Fibroblast of peridontal ligament (primary cell): ENCODE data around the gene WFDC1.

Source experiments
- DNase-seq: peaks from one replicate; pipeline ENCODE4 v3.0.0-alpha.2; 2010; ENCODE audit errors: extremely low read depth

The WFDC1 gene, protein sequence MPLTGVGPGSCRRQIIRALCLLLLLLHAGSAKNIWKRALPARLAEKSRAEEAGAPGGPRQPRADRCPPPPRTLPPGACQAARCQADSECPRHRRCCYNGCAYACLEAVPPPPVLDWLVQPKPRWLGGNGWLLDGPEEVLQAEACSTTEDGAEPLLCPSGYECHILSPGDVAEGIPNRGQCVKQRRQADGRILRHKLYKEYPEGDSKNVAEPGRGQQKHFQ

DNA sequence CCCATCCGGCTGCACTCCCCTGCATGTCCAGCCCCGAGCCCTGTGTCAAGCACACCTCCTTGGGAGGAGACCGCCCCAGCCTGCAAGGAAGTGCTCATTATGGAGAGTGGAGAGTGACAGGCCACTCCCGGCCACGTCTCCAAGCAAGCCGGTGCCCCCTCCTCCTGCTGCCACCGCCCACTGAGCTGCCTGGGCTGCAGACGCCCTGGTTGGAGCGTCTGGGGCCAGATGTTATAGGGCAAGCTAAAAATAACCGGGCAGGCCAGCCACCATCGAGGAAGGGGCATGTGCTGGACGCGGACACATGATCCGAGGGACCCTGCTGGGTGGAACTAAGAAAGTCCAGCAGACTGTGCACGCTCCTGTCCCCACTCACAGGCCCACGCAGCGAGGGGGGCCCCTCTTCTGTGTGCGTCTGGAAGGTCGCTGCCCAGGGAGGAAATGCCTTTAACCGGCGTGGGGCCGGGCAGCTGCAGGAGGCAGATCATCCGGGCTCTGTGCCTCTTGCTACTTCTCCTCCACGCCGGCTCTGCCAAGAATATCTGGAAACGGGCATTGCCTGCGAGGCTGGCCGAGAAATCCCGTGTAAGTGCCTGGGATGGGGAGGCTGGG lies at the start of gene WFDC1:
TSS of gene WFDC1 (plus strand) at position 348 of the 612 bp plus-strand sequence. CDS start at position 442, 94 bp downstream.
- DNase-seq, result peak; percentile 25

DNA sequence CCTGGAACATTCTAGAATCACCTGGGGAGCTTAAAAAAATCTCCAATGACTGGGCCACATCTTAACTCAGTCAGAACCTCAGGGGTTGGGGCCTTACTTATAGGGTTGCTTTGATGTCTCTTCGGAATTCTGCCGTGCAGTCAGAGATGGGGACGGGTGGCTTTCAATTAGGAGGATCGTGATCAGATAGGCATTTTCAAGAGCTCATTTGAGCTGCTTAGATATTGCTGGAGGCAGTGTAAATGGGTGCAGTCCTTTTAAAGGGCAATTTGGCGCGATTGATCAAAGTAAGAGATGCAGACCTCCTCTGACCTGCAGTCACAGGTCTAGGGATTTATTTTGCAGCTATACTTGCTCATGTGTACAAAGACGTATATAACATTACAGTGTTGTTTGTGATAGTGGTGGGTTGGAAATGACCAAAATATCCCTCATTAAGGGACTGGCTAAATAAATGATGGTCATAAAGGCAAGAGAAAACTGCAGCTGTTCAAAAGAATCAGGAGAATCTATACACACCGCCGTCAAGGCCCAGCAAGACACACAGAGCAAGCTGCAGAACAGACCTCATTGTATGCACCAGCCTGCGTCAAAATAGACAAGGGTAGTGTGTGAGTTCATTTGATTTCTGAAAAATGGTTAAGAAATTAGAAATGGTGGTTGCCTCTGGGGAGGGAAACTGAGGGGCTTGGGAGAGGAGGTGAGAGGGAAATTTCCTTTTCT lies 48.6 kb upstream of the WFDC1 start:
- DNase-seq, result no peak

DNA sequence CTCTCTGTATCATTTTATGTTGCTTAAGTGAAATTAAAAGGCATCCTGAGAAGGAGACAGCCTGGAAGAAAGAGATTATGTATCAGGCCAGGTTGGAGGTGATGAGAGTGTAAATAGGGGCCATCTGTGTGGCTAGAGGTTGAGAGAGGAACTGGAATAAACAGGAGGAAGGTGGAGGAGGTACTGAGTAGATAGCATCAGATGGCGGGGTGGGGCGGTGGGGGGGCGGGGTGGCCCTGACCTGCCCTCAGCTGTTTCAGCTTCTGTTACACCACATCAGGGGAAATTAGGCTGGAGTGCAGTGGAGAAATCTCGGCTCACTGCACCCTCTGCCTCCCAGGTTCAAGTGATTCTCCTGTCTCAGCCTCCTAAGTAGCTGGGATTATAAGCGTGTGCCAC lies 48.0 kb upstream of the WFDC1 start:
- no peak for DNase-seq

DNA sequence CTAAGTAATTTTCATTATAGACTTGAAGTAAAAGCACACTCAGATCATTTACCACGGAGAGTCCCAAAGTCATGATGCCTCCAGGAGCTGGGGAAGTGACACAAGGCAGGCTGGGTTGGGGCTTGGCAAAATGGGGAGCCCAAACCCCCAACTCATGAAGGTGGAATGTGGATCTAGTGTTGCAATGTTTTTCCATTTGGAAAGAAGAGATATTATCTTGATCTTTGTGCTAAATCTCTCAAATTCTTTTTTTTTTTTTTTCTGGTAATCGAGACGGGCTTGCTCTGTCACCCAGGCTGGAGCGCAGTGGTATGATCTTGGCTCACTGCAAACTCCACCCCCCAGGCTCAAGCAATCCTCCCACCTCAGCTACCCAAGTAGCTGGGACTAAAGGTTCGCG lies 47.3 kb upstream of the WFDC1 start:
- DNase-seq, result no peak

DNA sequence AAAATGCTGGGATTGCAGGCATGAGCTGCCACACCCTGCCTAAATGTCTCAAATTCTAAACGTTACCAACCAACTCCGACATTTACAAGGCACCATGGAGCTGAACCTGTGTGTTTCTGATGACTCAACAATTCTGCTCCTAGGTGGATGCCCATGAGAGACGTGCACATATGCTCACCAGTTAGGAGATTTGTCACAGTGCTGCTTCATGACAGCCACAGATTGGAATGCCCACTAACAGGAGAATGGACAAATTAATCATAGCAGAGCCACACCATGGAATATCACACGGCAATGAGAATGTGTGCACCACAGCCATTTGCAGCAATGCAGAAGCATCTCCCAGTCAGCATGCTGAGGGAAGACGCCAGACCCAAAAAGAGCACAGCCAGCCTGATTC lies 46.8 kb upstream of the WFDC1 start:
- no peak for DNase-seq

DNA sequence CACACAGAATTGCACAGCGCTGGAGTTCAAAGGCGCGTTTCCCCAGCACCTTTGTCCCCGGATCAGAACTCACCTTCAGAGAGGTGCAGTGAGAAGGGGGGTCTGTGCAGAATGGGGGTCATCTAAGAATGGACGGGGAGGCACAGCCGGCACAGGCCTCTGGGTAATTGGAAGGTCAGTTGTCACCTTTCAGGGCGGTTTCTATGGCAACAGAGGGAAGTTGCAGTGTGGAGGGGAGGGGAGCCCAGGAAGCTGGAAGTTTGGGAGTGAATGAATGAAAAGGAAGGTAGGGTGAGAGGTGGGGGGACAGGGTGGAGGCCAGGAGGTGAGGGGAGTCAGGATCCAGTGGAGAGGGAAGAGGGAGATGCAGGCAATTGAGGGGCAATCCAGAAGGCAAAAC lies 42.5 kb upstream of the WFDC1 start:
- DNase-seq, result no peak

DNA sequence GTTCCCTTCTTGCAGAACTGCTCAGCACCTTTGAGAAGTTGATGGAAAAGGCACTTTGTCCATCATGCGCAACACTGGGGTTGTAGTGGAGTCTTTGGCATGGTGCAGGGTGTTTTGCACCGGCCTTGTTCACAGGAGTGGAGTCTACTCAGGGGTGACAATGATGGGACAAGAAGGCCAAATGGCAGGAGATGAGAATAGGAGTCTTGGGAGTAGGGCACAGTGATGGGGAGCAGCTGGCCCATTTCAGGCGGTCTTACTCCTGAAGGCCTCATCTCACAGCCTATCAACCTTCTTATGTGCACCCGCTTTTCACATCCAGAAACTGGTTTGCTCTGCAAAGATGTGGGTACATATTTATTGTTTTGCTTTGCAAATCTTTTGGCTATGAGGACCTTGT lies 41.5 kb upstream of the WFDC1 start:
- DNase-seq, result no peak

DNA sequence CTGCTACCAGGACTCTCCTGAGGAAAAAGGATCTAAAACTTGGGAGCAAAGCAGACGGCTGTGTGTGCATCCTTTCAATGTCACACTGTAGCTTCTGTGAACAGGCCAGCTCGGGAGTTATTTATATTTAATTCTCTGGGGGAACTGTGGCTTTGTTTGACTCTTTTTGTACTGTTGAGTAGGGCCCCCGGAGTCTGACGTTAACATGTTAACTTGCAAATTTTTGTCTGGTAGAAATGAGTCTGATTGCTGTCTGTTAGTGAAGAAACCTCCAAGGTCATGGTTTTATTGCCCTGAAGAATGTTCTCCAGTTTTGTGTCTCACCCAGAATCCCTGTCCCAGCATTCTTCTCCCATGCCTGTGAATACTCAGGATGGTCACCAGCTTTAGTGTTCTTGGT lies 40.6 kb upstream of the WFDC1 start:
- DNase-seq, result no peak

DNA sequence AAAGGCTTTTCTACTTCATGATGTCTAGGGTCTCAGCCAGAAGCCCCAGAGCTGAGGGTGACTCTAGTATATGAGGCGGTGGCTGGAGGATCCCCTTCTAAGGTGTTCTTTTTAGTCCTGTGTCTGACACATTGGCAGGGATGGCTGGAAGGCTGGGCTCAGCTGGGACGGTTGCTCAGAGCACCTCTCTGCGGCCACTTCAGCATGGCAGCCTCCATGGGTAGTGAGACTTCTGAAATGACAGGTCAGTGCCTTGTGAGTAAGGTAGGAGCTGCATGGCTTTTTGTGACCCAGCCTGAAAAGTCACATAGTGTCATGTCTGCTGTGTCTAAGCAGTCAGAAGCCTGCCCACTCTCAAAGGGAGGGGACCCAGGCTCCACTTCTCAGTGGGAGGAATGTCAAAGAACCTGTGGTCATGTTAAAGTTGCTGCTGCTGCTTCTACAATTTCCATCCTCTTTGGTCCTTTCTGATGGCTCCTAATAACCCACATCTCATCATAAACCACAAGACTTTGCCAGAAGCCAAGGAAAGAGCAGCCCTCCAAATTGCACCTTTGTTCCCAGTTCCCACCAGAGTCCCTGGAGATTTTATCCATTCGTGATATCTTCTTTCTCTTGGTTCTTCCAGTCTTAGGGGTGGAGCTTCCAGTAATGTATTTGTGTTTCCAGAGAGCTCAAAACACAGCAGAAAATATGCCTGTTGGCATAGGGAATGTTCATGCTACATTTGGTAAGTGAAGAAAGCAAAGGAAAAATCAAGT lies 39.4 kb upstream of the WFDC1 start:
- DNase-seq, result no peak

DNA sequence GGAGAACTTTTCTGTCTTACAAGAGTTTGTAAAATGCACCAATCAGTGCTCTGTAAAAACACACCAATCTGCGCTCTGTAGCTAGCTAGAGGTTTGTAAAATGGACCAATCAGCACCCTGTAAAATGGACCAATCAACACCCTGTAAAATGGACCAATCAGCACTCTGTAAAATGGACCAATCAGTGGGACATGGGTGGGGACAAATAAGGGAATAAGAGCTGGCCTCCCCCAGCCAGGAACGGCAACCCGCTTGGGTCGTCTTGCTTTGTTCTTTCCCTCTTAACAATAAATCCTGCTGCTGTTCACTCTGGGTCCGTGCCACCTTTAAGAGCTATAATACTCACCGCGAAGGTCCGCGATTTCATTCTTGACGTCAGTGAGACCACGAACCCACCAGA lies 36.4 kb upstream of the WFDC1 start:
- DNase-seq, result no peak

DNA sequence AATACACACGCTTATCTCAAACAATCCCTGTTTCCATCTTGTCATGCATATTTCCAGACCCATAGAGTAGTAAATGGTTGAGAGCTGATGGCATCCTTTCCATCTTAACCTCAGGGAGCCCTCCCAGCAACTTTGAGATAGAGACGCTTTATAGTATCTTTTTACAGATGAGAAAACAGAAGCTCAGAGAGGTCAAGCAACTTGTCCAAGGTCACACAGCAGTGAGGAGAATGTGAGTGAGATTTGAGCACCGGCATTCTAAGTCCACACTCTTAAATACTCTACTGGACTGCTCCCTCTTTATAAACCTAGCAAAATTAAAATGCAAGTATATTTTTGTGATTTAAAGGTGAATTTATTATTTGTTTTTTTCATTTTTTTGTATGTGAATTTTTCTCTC lies 35.0 kb upstream of the WFDC1 start:
- DNase-seq, result no peak

DNA sequence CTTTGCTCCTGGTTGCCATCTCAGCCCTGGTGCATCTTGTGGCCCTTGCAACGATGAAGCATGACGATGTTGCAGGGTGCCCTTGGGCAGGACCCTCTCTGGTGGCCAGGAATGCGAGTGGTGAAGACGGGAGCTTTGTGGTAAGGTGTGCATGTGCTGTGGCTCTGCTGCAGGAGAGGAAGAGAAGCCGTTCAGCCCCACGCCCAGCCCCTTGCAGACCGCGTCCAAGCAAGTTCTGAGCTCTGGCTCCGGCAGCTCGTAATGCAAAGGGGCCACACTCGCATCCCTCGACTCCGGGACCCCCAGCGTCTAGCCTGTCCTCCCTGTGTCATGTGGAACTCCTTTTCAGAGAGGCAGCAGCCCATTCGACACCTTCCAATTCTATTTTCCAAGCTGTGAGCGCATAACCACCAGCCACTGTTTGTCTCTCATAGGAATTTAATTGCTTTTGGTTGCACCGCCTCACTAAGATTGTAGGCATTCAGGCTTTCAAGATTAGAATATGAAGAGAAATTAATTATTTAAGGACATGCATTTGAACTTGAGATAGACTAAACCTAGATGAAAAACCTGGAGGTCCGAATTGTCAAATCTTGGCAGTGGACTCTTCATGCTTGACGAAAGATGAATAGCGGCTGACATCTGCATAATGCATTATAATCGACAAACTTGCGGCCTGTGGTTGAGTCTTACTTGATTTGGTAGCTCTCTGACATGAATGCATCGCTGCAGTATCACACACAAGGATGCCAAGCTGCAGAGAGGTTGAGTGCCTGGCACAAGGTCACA lies 33.7 kb upstream of the WFDC1 start:
- DNase-seq, result no peak

DNA sequence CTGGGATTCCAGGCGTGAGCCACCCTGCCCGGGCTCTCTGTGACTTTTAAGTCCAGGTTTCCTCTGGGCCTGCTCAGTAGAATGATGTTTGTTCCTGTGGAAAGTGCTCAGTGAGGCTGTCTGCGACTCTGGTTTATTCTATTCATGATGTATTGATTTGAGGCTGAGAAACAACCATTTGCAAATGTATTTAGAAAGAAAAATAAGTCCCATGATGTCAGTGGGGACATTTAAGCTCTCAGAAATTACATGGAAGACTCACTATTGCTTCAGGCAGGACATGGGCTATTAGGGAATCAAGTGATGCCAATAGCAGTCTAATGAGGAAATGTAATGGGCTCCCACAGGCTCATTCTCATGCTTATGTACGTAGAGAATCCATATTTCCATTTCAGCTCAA lies 32.6 kb upstream of the WFDC1 start:
- DNase-seq, result no peak

DNA sequence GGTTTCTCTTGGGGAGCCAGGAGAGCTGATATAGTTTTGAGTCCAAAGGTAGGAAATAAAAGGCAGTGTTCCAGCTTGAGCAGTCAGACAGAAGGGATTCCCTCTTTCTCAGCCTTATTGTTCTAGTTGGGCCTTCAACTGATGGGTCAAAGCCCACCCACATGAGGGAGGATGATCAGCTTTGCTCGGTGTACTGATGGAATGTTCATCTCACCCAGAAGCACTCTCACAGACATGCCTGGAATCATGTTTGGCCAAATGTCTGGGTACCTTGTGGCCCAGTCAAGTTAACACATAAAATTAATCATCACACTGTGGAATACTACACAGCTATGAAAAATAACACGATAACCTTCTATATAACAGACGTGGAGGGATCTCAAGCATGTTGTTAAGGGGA lies 31.7 kb upstream of the WFDC1 start:
- DNase-seq, result no peak

DNA sequence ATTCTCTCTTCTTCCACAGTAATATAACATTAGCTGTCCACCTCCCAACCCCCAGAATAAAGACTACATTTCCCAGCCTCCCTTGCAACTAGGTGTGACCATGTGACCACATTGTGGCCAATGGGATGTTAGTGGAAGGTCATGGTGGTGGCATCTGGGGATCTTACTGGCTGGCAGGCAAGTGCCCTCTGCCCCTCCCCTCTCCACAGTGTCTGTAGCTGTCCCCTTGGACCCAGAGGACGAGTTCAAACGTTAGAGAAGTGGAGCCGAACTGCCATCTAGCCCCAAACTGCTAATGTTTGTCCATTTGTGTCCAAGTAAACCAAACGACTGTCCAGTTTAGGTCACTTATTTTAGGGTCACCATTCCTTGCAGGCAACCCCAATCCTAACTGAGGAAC lies 28.2 kb upstream of the WFDC1 start:
- DNase-seq, result peak; percentile 18

DNA sequence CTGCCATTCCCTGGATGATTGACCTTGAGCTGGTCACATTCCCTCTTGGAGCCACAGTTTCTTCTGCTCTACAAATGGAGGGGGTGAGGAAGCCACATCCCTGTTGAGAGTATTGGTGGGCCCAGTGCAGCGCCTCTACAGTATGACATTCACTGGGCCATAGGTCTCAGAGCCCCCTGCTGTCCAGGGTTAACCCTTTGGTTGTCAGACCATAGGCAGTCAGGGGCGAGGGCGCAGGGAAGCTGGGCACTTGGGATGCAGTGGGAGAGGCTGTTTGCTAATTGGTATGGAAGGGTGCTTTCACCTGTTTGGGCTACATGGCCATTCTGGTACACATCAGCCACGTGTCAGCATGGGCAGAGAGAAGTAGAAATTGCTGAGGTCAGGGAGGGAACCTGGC lies 27.3 kb upstream of the WFDC1 start:
- DNase-seq, result no peak

DNA sequence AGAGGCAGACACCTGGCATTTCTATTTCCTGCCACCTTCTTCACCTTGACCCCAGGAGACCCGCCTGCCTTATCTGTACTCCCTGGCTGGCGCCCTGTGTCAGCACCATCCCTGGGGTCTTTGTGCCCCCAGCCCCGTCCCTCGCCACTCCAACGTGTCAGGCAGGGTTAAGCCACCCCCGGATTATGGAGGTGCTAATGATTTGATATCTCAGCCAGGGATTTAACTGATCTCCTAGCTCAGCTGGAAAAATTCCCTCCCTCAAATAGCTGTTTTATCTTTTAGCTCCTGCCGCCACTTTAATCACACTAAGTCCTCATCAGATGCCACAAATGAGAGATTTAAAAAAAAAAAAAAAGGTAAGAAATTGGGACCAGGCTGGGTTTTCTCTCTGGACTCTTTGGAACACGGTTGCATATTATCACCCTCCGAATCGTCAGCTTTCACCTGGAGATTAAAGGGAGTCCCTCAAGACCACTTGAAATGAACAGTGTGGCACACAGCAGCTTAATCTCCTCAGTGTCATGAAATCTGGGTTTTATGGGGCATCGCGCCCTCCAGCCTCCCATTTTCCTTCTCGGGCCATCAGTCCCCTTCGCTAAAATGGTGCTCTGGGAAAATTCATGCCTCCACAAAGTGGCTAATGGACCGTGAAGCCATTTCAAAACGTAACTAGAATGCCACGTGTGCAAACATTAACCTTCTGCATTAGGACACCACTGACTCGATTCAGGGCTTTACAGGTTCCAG lies 26.2 kb upstream of the WFDC1 start:
- no peak for DNase-seq

DNA sequence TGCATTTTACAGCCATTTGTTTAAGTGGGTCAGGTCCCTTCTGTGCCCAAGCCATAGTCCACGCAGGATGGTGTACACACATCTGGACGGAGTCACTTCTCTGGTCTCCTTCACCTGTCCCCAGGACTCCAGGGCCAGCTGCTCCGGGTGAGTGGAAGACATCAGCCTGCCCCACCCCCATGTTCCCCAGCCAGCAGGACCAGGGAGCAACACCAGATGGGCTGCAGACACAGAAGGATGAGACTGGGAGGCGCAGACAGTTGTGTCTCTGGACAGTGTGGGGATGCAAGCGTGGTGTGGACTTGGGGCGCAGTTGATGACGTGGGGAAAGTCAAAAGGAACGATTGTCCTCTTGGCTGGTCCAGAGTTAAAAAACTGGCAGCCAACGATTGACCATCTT lies 24.6 kb upstream of the WFDC1 start:
- no peak for DNase-seq

DNA sequence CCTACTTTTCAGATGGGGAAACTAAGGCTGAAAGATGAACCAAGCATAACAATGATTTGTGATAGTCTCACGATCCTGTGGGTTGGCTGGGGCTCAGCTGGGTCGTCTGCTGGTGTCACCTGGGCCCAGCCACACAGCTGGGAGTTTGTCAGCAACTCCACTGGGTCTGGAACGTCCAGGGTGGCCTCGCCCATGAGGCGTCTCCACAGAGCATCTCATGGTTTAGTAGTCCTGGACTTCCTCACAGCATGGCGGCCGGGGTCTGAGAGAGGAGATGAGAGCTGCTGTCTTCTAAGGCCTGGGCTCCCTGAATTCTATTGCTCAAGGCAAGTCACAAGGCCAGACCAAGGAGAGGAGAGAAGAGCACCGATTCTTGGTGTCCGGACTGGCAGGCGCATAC lies 24.1 kb upstream of the WFDC1 start:
- no peak for DNase-seq

DNA sequence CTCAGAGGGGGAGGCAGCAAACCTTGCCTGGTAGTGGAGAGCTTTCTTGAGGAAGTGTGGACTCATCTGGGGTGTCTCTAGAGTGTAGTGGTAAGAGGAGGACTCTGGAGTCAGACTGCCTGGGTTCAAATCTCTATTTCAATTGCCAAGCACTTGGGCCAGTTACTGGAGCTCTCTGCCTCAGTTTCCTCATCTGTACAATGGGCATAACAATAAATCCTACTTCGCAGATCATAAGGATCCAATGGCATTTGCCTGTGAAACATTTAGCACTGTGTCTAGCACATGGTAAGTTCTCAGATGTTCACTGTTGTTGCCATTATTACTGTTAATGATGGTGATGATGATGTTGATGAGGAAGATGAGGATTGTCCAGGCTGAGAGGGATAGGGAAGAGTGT lies 23.6 kb upstream of the WFDC1 start:
- no peak for DNase-seq

DNA sequence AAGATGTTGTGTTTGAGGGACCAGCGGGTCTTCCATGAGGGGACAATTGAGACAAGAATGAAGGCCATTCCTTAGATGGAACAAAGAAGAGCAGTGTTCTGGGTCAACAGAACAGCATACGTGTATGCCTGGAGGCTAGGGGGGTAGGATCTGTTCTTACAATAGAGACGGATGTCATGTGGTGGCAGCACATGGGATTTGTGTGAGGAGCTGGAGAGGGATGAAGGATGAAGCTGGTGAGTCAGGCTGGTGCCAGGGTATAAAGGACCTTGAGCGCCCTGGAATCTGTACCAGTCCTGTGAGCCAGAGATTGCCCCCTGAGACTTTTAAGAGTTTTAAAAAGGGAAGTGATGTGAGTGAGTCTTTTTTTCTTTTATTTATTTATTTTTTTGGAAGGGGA lies 22.8 kb upstream of the WFDC1 start:
- no peak for DNase-seq
